Embryonic facial prominence (tissue), 1 donor: ENCODE results near the gene UGCG.
"Not testable (repeated sequence)": the region's sequence is repeated elsewhere in the genome, so short reads cannot be mapped to it uniquely, and the experiment has no call there.

ENCODE experiments used
- DNase-seq: peaks from one replicate; pipeline ENCODE4 v3.0.0-alpha.2; 2016; ENCODE audit errors: extremely low spot score

Gene UGCG

GRCh38 chr9:111895996-111896941 lies at the start of gene UGCG:
UGCG (plus strand) TSS chr9:111896814; CDS start chr9:111897216, 402 bp downstream.
- peak; percentile 87 for DNase-seq

GRCh38 chr9:111851553-111851952 lies 45.1 kb upstream of the UGCG start:
- DNase-seq = no peak

- DNase-seq = no peak
These were observed 44.3 kb upstream of the UGCG start for GRCh38 chr9:111852291-111852690.

GRCh38 chr9:111853450-111853827 lies 43.2 kb upstream of the UGCG start:
- DNase-seq = no peak

- no peak for DNase-seq
These were observed 41.8 kb upstream of the UGCG start for GRCh38 chr9:111854799-111855198.

- DNase-seq = no peak
These were observed 38.9 kb upstream of the UGCG start for GRCh38 chr9:111857555-111858211.

GRCh38 chr9:111860443-111860842 lies 36.2 kb upstream of the UGCG start:
- no peak for DNase-seq

GRCh38 chr9:111863636-111864035 lies 33.0 kb upstream of the UGCG start:
- DNase-seq = no peak

- no peak for DNase-seq
These were observed 29.6 kb upstream of the UGCG start for GRCh38 chr9:111866976-111867375.

GRCh38 chr9:111868475-111868874 lies 28.1 kb upstream of the UGCG start:
- DNase-seq = no peak

GRCh38 chr9:111870774-111871498 lies 25.7 kb upstream of the UGCG start:
- no peak for DNase-seq

- DNase-seq = no peak
These were observed 25.1 kb upstream of the UGCG start for GRCh38 chr9:111871499-111871855.

- no peak for DNase-seq
These were observed 23.7 kb upstream of the UGCG start for GRCh38 chr9:111872886-111873285.

GRCh38 chr9:111873901-111874300 lies 22.7 kb upstream of the UGCG start:
- DNase-seq = no peak

GRCh38 chr9:111874500-111874899 lies 22.1 kb upstream of the UGCG start:
- no peak for DNase-seq

GRCh38 chr9:111875291-111875690 lies 21.3 kb upstream of the UGCG start:
- not testable (repeated sequence) for DNase-seq

GRCh38 chr9:111875691-111876090 lies 20.9 kb upstream of the UGCG start:
- DNase-seq = not testable (repeated sequence)

GRCh38 chr9:111876179-111876578 lies 20.4 kb upstream of the UGCG start:
- DNase-seq = no peak

GRCh38 chr9:111877420-111877819 lies 19.2 kb upstream of the UGCG start:
- DNase-seq = no peak

GRCh38 chr9:111878946-111879345 lies 17.7 kb upstream of the UGCG start:
- no peak for DNase-seq

GRCh38 chr9:111886983-111887718 lies 9.5 kb upstream of the UGCG start:
- no peak for DNase-seq

GRCh38 chr9:111890334-111890733 lies 6.3 kb upstream of the UGCG start:
- DNase-seq = no peak
